EL (cell line): Measurements from ENCODE around the gene SVIL.
"Not testable (repeated sequence)": the region's sequence is repeated elsewhere in the genome, so short reads cannot be mapped to it uniquely, and the experiment has no call there.

ENCODE experiments used
- DNase-seq: peaks from one replicate; pipeline ENCODE4 v3.0.0-alpha.2; 2016

The SVIL gene

DNA sequence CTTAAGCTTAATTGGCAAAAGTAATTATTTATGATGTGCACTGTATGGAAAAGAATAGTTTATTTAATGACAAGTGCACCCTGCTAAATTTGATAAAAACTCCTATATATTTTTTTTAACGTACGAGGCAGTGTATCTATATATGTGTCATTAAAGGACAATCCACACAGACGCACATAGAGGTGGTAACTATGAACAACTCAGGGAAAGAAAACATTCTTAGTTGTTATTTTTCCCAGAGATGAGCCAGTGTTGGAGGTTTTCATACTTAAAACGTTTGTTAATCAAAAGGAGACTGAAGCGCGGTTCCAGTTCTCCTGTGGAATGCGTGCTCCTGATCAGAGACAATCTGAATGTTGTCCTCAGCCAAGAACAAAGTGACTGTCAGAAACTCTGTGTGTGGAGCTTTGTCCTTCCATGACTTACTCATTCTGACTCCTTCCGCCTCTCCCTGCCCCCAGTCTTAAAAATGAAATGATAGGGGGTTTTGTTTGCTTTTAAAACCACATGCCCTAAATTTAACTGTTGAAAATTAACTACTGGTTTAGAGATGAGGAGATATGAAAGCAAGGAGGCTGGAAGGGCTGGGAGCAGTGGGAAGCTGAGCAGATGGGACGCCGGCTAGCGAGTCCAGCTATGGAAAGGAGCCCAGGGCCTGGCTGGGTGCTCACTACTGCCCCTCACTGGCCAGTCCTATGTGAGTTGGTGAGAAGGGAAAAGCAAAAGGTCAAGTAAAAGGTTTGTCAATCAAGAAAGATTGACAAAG lies 99.6 kb downstream of the SVIL start:
- DNase-seq = peak; percentile 83

DNA sequence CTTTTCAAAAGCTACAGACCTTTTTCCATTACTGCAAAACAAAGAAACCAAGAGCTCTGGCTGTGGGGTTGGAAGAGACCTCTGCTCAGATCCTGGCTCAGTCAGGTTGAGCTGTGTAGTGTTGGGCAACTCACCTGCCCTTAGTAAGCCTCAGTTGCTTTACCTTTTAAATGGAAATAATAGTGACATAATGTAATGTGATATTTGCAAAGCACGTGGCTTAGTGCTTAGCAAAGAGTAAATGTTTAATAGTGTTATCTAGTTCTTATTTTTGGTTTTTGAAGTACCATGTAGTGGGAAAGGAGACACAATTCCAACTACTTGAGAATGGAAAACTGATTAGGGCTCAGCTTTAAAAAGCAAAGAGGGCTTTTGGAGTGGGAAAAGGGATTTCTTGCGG lies 100.2 kb downstream of the SVIL start:
- no peak for DNase-seq

DNA sequence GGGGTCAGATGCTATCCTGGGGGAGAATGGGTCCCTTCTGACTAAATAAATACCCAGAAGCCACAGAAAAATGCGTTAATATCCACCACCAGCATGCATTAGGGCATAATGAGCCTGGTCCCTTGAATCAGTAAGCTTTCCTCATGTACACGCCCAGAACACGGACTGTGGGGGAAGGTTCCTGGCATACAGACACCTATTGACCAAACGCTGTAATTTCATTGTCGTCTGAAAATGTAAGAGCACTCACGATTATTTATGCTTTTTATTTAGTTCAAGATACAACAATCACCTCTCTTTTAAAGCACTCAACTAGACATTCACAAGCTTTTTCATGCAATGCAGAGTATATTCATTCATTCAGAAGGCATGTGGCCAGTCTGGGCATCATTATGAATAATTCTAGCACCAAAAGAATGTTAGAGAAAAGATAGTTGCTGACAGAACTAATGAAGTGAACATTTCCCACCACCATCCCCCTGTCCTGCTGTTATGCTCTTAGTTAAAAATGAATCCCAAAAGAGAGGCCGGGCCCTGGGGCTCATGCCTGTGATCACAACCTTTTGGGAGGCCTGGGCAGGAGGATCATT lies 101.0 kb downstream of the SVIL start:
- DNase-seq = no peak

DNA sequence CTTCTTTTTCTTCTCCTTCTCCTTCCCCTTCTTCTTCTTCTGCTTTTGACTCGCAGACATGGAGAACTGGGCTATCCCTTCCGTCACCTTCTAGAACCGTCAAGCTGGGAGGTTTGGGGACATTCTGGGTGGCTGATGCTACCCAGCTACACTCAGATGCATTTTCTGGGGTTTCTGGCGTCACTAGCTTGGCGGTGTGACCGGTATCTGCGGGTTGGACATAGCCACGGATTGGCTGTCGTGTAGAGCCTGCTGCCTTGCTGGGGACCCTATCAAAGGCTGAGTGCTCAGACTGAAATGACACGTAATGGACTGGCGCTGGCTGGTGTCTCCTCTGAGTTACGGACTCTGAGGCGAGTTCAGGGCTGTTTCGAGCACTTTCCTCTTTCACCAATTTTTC lies 101.7 kb downstream of the SVIL start:
- DNase-seq = no peak

- DNase-seq = no peak
These were observed 102.4 kb downstream of the SVIL start for GRCh38 chr10:29532256-29532878.

GRCh38 chr10:29530112-29530976 lies 104.4 kb downstream of the SVIL start:
- DNase-seq = no peak

DNA sequence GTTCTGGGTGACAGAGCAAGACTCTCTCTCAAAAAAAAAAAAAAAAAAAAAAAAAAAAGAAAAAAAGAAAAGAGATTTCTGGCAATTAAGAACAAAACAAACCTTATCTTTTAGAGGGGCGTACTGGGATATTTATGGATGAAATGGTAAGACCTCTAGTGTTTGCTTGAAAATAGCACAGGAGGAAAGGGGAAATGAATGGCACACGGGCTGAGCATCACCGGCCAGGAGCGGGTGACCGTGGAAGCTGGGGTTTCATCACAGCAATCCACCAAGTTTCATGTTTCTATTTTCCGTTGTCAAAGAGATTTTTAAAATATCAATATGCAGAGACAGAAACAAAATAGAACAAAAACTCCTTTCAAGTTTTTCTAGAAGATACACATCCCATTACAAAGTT lies 105.6 kb downstream of the SVIL start:
- DNase-seq = no peak

DNA sequence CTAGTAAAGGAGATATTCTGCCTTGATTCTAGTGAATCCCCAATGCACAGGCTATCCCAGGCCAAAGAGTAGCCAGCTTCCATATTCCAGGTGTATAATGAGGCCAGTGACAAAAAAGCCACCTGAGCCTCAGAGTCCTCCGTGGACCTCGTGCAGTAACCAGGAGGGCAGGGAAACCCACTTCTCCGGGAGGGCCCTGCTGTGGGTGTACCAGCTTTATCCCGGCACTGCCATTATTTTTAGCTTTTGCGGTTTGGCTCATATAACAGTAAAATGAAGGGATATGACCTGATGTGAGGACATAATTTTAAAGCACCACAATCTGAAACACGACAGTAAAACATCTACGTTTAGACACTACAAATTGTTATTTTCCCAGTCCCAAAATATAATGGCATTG lies 109.0 kb downstream of the SVIL start:
- DNase-seq = no peak

DNA sequence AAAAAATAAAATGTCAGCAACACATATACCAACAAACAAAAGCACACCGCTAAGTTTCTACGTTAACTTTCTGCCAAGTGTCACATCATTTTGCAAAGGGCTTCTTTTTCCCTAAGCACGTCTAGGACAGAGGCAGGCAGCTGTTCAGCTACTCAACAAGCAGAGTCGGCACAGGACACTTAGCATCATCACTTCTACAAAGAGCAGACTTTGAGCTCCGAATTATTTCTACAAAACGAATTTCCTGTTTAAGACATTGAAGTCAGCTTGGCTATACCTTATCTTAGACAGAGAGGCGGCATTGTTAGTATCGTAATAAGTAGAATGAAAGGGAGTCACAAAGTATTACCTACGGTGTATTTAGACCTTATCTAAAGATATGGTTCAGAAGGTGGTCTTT lies 110.1 kb downstream of the SVIL start:
- DNase-seq = no peak

DNA sequence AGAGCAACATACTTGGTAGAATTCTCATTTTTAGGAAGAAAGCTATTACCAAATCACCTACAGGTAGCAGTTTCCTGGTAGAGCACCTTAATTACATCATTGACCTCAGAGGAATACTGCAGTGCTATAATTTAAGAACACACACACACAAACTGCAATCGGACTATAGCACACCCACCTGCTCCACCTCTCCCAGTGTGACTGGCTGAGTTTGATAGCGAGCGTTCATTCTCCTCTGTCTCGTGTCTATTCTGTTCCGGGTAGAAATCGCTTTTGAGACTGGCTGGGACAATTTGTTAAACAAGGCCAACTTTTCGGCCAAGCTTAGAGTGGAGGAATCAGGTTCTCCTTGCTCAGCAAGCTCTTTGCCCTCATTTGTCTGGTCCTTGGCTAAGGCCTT lies 110.5 kb downstream of the SVIL start:
- DNase-seq = no peak

GRCh38 chr10:29522918-29523317 lies 111.9 kb downstream of the SVIL start:
- DNase-seq = no peak

DNA sequence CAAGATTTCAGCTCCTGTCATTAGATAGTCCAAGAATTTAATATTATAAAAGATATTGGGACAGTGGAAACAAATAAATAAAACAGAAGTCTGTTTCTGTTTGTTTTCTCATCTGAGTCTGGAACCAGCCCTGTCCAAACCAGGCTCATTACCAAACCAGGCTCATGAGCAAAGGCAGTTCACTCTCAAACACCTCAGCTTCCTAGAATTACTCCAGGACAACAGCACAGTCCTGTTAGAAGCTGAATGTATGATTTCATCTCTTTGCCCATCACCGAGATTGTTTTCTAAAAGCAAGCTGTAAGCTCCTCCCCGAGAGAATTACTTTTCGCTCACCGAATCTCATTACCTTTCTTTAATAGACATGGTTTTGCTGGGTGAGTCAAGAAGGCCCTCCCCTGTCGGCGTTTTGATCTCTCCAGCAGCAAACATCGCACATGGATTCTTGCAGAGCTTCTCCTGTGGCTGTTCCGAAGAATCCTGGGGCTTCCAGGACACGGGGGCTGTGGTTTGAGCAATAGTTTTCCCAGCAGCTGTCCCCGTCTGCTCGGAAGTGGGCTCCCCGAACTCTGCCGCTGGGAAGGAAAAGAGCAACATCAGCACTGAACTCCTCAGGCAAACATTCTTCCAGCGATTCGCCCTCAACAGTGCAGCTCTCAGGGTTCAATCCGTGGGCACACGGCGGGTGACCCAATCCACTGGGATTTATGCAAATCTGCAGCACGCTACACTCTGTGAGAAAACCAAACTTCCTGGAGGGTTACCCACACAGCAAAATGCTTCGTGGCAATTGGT lies 112.5 kb downstream of the SVIL start:
- no peak for DNase-seq

GRCh38 chr10:29519659-29520058 lies 115.1 kb downstream of the SVIL start:
- no peak for DNase-seq

- DNase-seq = peak; percentile 47
These were observed 117.3 kb downstream of the SVIL start for GRCh38 chr10:29517352-29517923.

- DNase-seq = not testable (repeated sequence)
These were observed 118.3 kb downstream of the SVIL start for GRCh38 chr10:29516309-29516932.

GRCh38 chr10:29515879-29516278 lies 118.9 kb downstream of the SVIL start:
- DNase-seq = not testable (repeated sequence)

- DNase-seq = not testable (repeated sequence)
These were observed 119.7 kb downstream of the SVIL start for GRCh38 chr10:29515104-29515503.

GRCh38 chr10:29514306-29514705 lies 120.5 kb downstream of the SVIL start:
- no peak for DNase-seq

- DNase-seq = peak; percentile 18
These were observed 122.3 kb downstream of the SVIL start for GRCh38 chr10:29512425-29512974.

DNA sequence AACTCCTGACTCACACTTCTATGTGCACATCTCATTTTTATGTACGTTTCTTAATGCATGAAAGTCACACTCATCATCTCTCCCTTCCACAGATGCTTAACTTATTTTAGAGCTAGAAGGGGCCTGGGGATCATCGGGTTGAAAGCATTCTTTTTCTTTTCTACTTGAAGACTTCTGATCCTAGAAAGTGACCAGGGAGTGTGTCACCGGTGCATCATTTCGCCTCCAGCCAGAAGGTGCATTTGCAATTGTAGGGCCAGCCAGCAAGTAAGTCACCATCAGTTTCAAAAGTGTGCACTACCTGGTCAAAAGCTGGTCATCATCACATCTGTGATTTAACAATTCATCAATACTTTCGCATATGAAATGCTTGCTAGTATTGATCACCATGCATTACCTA lies 123.0 kb downstream of the SVIL start:
- not testable (repeated sequence) for DNase-seq

DNA sequence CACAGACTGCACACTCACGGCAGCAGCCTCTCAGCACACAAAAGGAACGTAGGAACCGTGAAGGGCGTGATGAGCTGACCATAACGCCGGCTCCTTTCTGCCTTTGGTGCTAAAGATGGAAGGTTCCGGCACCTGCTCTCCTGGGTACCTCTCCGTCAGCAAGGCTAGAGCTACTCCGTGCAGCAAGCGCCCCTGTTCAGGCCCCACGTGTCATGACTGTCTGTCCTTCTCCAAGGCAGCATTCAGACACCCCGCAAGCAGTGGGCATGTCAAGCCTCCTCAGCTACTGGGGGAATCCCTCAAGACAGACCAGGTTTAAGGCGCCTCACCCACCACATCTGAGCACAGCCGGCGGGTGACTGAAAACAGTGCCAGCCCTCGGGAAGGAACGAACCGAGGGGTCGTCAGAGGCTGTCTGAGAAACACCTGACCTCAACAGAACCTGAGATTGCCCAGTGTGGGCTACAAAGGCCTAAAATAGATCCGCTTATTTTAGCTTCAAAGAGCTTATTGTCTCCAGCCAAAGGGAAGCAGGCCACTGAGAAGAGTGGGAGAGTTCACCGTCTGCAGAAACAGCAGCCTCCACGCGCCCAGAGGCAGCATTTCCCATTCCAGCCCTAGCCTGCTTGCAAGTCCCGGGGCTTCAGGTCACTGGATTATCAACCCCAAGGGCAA lies 124.2 kb downstream of the SVIL start:
- DNase-seq = not testable (repeated sequence)
